NOMO-1 (cell line): ENCODE measurements around the gene CXCR4.
"Not testable (repeated sequence)": the region's sequence is repeated elsewhere in the genome, so short reads cannot be mapped to it uniquely, and the experiment has no call there.

ENCODE experiments used
- DNase-seq, 2 experiments: peaks; one replicate each; lab custom pipeline; 2025; ENCODE audit not compliant: unreplicated experiment in 2 of 2; lab: John Stamatoyannopoulos, UW

Gene CXCR4

DNA sequence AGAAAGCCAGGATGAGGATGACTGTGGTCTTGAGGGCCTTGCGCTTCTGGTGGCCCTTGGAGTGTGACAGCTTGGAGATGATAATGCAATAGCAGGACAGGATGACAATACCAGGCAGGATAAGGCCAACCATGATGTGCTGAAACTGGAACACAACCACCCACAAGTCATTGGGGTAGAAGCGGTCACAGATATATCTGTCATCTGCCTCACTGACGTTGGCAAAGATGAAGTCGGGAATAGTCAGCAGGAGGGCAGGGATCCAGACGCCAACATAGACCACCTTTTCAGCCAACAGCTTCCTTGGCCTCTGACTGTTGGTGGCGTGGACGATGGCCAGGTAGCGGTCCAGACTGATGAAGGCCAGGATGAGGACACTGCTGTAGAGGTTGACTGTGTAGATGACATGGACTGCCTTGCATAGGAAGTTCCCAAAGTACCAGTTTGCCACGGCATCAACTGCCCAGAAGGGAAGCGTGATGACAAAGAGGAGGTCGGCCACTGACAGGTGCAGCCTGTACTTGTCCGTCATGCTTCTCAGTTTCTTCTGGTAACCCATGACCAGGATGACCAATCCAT, 2.7 kb downstream of the CXCR4 start:
- DNase-seq = no peak

DNA sequence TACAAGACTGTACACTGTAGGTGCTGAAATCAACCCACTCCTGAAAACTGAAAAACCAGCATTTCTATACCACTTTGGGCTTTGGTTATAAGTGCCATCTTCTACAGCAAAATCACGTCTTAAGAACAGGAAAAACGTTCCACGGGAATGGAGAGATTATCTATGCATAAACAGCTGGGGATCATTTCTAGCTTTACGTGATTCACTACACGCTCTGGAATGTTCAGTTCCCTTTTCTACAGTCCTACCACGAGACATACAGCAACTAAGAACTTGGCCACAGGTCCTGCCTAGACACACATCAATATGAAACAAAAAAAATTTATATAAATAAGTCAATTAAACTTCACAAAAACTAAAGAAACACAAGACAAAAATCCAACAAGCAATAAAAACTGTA, 3.6 kb downstream of the CXCR4 start:
- peak; percentile 29 to 65 for DNase-seq

DNA sequence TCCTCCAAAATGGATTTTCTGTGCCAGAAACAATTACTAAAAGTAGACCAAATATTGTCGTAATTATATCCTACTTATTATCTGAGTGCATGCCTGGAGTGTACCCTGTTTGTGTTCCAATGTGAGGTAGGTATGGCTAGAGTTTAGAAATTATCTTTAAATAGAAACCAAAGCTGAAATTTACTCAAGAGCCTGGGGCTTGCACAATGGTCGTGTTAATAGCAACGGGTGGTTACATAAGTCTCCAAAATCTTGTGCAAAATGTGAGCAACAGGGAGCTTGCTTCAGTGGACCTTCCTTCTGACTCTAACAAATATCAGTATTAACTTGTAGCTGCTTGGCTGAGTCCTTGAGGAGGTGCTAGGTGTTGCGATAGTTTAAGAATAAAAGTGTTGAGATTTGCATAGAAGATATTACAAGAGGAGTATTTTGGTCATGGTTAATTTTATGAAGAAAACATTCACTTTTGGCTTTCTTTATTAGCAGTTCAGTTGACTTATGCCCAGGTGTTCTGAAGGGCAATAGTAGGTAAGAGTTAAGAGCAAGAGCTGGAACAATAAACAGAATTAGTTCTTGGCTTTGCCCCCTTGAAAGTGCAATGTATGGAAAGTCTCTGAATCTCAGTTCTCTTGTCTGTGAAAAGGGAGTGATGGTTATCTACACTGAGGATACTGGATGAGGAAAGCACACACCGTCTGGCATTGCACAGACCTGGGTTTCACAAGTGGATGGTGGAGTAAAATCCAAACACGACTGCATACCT, 4.6 kb downstream of the CXCR4 start:
- peak; percentile 80 to 97 for DNase-seq

DNA sequence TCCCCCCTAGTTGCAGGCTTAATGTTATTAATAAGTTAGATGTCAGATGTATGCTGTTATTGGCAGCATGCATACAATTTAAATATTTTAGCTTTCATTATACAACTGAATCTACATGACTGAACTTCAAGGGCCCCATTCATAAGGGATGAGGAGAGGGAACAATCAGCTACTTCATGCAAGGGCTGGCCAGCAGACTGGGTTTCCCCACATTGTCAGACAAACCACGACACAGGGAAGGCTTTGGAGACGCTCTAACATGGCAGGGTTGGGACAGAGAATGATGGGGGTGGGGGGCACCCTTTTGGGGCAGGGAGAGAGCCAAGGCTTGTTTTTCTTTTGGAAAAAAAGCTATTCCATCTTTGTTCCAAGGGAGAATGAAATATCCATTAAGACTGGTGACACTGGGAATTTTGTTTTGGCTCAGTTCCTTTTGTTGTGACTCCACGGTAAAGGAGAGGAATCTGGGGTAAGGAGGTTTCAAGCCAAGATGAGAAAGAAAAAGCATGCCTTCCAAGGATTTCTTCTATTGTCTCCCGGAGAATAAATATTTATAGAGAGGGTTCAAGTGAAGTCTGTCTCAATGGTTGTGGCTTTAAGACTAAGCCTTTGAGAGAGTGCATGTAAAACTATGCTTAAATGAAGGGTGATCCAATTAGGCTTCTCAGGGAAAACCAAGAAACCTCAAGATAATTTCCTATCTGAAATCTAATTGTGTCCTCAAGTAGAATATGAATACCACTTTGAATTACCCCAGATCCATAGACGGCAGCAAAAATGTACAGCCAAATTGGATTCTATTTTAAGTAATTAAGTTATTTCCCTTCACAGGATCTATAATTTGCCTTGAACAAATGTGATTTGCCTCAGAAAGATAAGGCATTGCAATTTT, 5.4 kb downstream of the CXCR4 start:
- DNase-seq = no peak

DNA sequence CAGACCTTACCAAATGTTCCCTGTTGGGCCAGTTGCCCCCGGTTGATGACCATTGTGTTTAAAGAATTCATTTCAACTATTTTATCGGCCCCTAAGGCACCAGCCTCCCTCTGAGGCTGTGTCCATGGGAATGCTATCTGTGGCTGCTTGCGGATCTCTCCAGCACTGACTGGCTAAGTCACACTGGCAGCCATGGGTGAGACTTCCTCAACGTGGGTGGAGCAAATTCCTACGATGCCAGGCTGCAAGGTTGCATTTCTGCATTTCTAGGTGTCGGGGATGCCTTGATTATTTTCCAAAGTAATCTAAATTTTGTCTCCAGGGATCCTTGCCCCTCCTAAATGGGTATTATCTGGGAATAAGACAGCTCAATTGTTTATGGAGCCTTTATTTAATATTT, 6.2 kb downstream of the CXCR4 start:
- no peak for DNase-seq

DNA sequence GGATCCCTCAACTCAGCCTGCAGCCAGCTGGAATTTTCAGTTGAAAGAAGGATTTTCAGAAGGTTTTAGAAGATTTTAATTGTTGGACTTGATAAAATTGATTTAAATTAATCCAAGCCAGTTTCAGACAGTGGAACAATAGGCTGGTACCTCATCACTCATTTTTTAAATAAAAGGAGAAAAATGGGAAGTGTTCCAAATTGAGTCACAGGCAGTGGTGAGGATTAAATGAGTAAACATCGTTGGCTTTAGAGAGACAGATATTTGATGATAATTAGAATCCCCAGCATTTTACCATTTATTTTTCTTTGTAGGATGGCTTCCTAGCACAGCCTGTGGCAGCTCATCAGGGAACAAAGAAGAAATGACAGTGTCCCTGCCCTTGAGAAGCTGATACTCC, 7.4 kb downstream of the CXCR4 start:
- peak in 1 of 2 experiments; percentile 66 for DNase-seq

DNA sequence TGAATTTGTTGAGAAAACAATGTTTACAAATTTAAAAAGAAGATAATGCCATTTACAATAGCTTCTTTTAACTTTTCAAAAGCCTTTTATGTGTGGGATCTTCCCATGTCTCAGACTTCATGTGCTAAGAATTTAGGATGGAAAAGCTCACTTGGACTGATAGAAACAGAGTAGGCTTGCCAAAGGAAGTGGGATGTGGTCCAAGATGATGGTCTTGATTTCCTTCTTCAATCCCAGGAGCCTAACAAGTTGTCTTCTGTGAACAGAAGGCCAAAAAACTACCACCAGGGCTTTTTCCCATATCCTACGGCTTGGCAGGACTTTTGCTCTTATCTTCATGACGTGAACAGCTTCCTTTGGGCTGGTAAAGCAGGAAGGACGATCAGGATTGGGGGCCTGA, 9.5 kb downstream of the CXCR4 start:
- no peak for DNase-seq

DNA sequence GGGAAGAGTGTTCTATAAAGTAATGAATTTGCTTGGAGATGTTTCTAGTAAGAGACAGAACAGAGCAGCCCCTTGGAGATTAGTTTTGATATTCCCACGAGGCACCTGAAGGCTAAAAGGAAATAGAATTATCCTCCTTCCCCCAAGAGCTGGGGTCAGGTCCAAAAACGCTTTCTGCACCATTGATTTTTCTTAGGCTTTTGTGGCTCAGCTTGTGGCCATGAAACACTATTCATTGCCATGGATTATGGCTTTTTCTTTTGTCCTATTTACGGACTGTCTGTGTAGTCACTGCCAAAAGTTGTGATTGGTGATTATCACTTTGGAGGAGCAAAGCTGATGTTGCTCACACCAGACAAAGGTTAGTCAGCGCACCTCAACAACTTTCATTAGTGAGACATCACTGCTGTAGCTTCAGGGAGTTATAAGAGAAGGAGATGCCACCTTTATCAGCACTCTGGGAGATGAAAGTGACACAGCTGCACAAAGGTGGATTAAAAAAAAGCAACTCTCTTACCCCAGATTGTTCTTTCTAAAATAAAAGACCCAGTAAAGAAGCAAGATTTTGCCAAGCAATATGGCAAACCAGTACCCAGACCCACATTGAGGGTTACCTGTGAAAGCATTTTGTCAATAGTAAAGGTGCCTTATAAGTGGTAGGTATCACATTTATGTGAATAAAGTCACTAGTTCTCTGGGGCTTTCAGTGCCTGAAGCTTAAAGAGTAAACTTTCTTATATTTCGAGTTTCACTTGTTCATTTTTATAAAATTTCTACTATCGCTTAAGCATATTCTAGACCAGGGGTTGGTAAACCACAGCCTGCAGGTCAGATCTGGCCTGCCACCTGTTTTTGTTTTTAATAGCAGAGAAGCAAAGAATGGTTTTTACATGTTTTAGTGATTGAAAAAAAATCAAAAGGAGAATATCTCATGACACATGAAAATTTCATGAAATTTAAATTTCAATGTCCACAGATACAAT, 10.6 kb downstream of the CXCR4 start:
- DNase-seq = no peak

DNA sequence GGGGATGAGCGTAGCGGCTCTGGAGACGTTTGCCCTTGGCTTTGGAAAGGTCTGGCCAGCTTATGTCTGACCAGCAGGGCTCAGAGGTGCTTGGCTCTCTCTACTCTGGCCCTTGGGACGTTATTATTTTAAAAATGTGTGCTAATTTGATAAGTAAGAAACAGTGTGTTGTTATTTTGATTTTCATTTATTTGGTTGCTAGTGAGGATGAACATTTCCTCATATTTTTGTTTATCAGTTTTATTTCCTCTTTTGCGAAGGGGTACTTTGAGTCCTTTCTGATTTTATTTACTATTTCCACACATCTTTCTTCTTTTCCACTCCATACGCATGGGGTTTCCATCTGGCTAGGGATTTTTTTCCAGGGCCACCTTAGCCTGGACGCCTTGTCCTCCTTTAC, 11.4 kb downstream of the CXCR4 start:
- peak in 1 of 2 experiments; percentile 51 for DNase-seq

DNA sequence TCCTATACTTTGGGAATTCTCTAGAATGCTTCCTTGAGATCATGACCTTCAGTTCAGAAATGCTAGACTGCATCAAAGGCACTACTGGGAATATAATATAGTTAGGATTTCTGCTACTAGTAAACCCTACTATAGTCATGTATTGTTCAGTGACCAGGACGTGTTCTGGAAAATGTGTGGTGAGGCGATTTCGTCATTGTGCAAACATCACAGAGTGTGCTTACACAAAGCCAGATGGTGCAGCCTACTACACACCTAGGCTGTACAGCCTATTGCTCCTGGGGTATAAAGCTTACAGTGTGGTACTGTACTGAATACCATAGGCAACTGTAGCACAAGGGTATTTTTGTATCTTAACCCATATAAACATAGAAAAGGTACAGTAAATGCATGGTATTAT, 13.0 kb downstream of the CXCR4 start:
- DNase-seq = no peak

DNA sequence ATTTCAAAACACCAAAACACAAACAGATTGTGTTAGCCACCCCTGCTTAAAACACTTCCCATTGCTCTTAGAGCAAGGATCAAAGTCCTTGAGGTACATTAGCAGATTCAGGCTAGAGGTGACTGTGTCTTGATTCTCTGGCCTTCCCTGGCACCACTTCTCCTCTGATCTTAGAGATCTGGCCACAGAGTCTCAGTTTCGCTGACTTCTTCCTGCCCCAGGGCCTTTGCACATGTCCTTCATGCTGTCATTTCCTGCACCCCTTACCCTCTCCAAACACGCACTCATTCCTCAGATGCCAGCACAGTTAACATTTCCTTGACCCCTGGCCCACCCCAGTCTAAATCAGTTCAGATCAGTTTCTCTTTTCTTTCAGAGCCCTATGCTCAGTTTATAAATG, 16.9 kb downstream of the CXCR4 start:
- no peak for DNase-seq

DNA sequence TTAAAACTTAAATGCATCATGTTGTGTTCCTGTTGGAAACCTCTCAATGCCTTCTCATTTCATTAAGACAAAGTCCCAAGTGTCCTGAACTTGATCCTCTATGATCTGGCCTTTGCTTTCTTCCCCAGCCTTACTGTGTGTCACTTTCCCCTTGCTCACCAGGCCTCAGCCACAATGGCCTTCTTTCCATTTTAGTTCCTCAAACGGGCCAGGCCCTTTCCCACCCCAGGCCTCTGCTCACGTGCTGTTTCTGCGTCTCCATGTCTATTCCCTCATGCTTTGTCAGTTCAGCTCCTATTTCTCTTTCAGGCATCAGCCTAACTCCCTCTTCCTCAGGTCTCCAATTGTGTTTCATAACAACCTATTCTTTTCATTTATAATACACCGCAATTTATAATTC, 19.5 kb downstream of the CXCR4 start:
- DNase-seq = peak; percentile 36 to 61

DNA sequence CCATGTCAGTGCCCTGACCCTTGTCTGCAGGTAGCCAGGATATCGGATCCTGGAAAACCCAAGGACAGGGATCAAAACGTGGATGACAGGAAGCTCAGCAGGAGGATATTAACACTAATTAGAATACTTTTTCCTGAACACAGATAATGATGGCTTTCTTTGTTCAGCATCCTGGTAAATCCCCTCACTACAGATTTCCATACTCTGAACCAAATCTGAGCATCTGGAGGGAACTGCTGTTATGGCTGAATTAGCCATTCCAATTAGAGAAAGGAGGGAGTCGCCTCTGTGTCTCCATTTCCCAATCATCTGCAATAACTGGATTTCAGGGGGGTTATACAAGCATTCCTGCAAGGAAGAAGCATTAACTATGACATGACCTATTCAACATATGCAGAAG, 24.4 kb downstream of the CXCR4 start:
- no peak for DNase-seq

DNA sequence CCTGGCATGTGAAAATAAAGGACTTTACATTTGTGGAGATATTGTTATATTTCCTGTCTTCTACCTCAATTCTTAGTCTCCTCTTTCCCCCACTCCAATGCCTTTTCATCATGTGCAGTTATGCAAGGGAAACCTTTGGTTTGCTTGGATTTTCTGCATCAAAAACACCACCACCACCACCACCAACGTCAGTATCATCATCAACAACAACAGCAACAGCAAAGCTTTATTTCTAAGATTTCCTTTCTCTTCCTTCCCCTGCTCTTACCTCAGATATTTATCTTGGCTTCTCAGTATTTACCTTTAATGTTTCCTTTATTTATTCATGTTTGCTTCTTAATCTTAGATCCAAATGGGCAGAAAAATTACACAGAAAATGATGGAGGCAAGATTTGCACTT, 26.1 kb downstream of the CXCR4 start:
- DNase-seq = no peak

DNA sequence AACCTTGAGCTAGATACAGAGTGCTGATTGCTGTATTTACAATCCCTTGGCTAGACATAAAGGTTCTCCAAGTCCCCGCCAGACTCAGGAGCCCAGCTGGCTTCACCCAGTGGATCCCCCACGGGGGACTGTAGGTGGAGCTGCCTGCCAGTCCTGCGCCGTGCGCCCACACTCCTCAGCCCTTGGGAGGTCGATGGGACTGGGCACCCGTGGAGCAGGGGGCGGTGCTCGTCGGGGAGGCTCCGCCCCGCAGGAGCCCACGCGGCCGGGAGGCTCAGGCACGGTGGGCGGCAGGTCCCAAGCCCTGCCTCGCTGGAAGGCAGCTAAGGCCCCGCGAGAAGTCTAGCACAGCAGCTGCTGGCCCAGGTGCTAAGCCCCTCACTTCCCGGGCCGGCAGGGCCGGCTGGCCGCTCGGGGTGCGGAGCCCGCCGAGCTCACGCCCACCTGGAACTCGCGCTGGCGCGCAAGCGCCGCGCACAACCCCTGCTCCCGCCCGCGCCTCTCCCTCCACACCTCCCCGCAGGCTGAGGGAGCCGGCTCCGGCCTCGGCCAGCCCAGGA, 30.0 kb downstream of the CXCR4 start:
- not testable (repeated sequence) for DNase-seq

DNA sequence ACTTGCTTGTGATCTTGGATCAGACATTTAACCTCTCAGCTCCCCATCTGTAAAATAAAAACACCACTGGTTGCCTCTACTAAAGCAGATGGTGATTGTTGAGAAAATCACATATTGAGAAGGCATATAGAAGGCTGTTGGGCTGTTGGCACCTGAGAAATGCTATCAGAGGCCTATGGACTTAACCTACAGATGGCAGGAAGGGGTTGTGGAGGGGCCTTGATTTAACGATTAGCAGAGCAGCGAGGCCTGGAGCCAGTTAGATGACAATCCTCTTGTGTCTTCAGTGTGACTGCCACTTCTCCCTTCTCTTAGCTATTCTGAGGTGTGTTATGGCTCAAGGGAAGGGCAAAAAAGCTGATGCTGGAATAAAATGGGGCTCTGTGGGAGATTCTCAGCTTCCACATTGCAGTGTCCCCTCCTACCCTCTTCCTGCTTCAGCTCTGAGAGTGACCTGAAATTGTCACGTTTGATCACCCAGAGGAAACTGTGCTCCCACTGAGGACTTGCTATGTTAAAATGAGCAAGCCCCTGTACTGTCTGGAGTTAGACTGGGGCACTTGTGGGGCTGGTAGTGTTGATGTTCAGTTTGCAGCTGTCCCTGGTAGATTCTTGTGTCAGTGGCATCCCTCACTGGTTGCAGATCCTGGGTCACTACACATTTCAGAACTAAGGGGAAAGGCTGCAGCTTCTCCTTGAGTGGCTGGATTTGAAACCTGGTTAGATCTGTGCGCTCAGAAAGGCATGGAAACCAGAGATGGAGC, 31.5 kb downstream of the CXCR4 start:
- no peak for DNase-seq

DNA sequence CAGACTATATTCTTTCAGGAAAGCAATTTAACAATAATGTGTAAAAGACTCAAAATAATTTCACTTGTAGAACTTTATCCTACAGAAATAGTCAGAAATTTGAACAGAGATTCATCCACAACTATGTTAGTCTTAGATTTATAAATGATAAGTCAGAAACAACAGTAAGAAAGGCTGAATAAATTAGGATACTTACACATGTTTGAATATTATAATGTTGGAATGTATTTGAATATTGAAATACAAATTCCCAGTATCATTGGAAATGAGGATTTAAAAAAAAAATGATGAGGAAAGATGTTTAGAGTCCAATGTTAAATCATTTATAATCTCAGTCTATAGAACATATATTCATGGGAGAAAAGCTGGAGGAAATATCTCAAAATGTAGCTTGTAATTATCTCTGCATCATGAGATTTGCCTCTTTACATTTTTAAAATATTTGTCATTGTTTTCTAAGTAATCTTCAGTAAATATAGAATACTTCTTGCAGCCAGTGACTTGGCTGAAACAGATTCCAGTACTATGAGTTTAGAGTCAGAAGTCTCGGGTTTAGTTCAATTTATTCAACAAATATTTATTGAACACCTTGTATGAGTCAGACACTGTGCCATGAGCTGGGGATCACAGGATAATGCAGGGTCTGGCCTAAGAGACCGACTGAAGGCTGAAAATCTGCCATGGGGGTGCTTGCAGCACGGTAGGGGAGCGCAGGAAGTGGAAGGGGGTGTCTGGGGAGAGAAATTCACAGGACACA, 32.3 kb downstream of the CXCR4 start:
- DNase-seq = no peak

DNA sequence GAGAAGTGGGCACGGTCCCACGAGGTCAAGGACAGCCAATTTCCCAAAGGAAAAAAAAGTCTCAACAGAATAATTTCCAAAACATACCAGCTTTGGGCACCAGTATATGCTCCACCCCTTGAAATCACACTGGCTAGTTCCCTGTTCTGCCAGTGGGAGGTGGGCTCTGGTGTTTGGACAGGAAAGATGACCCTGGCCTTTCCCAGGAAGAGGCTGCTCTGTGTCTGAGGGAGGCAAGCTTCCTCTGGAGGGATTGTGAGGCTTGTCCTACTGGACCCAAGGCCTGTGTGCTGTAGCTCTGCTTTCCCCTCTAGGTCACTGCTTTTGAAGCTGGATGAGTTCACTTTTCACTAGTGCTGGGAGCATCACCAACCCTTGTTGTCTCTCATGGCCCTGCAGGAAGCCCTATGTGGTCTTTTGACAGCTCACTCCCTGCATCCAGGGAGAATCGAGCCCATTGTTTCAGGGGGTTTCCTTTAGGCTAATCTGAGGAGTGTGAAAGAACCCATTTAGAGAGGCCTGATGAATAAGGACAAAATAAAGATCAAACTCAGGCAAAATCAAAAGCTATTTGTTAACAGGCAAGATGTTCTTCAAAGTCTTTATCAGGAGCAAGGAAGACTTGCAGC, 36.3 kb downstream of the CXCR4 start:
- no peak for DNase-seq
